Mesenchymal stem cell (in vitro differentiated cells and primary cell): ENCODE data around the gene LARP4. TPM values are rescaled to one million over a fixed set of nuclear protein-coding genes. Genes with fewer than 3 reads are reported as not detected.
A peak's percentile ranks its signal among the peaks of the same experiment; 100 is the strongest.

ENCODE experiments used
- DNase-seq: peaks from one replicate; pipeline ENCODE4 v3.0.0-alpha.2; 2013
- H2AFZ ChIP-seq: one replicate; pipeline ENCODE4 v1.6.1; 2013; ENCODE audit warnings: low read depth, mild to moderate bottlenecking, control low read depth, inconsistent platforms, low read length, moderate library complexity
- H2AK5ac ChIP-seq: 2 replicates; pipeline ENCODE4 v1.6.1; 2013; ENCODE audit warnings: low read length, moderate library complexity, mild to moderate bottlenecking, inconsistent platforms; ENCODE audit not compliant: severe bottlenecking
- H2BK120ac ChIP-seq: one replicate; pipeline ENCODE4 v1.6.1; 2013; ENCODE audit warnings: low read depth, mild to moderate bottlenecking, inconsistent platforms, low read length, moderate library complexity
- H2BK12ac ChIP-seq, 2 experiments: one replicate each; pipeline ENCODE4 v1.6.1; 2013; ENCODE audit warnings: inconsistent platforms in 2 of 2, low read length in 2 of 2, mild to moderate bottlenecking in 2 of 2, moderate library complexity in 2 of 2, control low read depth in 1 of 2
- H2BK15ac ChIP-seq: one replicate; pipeline ENCODE4 v1.6.1; 2013; ENCODE audit warnings: mild to moderate bottlenecking, low read depth, inconsistent platforms; ENCODE audit not compliant: poor library complexity, severe bottlenecking
- H2BK5ac ChIP-seq: 2 replicates; pipeline ENCODE4 v1.6.1; 2013; ENCODE audit warnings: low read depth, mild to moderate bottlenecking, low read length, control low read depth, inconsistent platforms; ENCODE audit not compliant: poor library complexity, severe bottlenecking
- H3K14ac ChIP-seq, 2 experiments: one replicate each; pipeline ENCODE4 v1.6.1; 2013; ENCODE audit warnings: inconsistent platforms in 2 of 2, low read length in 2 of 2, control low read depth in 1 of 2, mild to moderate bottlenecking in 1 of 2, moderate library complexity in 1 of 2
- H3K18ac ChIP-seq, 2 experiments: one replicate each; pipeline ENCODE4 v1.6.1; 2013; ENCODE audit warnings: inconsistent platforms in 2 of 2, low read length in 2 of 2, control low read depth in 1 of 2, low read depth in 1 of 2, mild to moderate bottlenecking in 1 of 2
- H3K23ac ChIP-seq, 2 experiments: one replicate each; pipeline ENCODE4 v1.6.1; 2013; ENCODE audit warnings: inconsistent platforms in 2 of 2, low read length in 2 of 2, mild to moderate bottlenecking in 2 of 2, moderate library complexity in 2 of 2, control low read depth in 1 of 2
- H3K27ac ChIP-seq: 2 replicates; pipeline ENCODE4 v1.5.1; 2013; ENCODE audit warnings: mild to moderate bottlenecking, moderate library complexity, low read length, control low read depth, inconsistent platforms; ENCODE audit not compliant: poor library complexity, severe bottlenecking
- H3K27me3 ChIP-seq, 2 experiments: 2 replicates each; pipeline versions ENCODE4 v1.6.1 to v1.7.0; 2013; ENCODE audit warnings: low read length in 2 of 2, mild to moderate bottlenecking in 2 of 2, moderate library complexity in 2 of 2, control low read depth in 1 of 2, inconsistent platforms in 1 of 2; ENCODE audit not compliant: control insufficient read depth in 1 of 2, insufficient read depth in 1 of 2
- H3K36me3 ChIP-seq, 2 experiments: 2 replicates each; pipeline versions ENCODE4 v1.6.1 to v1.7.0; 2013; ENCODE audit warnings: low read length in 2 of 2, control low read depth in 1 of 2, inconsistent platforms in 1 of 2, low read depth in 1 of 2, mild to moderate bottlenecking in 1 of 2; ENCODE audit not compliant: insufficient read depth in 2 of 2, control insufficient read depth in 1 of 2
- H3K4ac ChIP-seq, 2 experiments: one replicate each; pipeline ENCODE4 v1.6.1; 2013; ENCODE audit warnings: inconsistent platforms in 2 of 2, low read length in 2 of 2, mild to moderate bottlenecking in 2 of 2, moderate library complexity in 2 of 2, control low read depth in 1 of 2, low read depth in 1 of 2
- H3K4me1 ChIP-seq: 2 replicates; pipeline ENCODE4 v1.6.1; 2013; ENCODE audit warnings: low read depth, low read length, control low read depth; ENCODE audit not compliant: control insufficient read depth, insufficient read depth
- H3K4me2 ChIP-seq: 2 replicates; pipeline ENCODE4 v1.6.1; 2013; ENCODE audit warnings: low read length, mild to moderate bottlenecking, inconsistent platforms; ENCODE audit not compliant: poor library complexity, severe bottlenecking
- H3K4me3 ChIP-seq, 2 experiments: 2 replicates each; pipeline versions ENCODE4 v1.5.1 to v1.7.0; 2013; ENCODE audit warnings: low read length in 2 of 2, mild to moderate bottlenecking in 2 of 2, control low read depth in 1 of 2, low read depth in 1 of 2; ENCODE audit not compliant: insufficient read depth in 1 of 2
- H3K79me1 ChIP-seq: replicated peaks from 2 replicates; pipeline ENCODE4 v1.6.1; 2013; ENCODE audit warnings: mild to moderate bottlenecking, control low read depth, low read length, inconsistent platforms; ENCODE audit not compliant: poor library complexity, severe bottlenecking
- H3K9ac ChIP-seq: 2 replicates; pipeline ENCODE4 v1.7.0; 2013; ENCODE audit warnings: mild to moderate bottlenecking, low read length, moderate library complexity
- H3K9me3 ChIP-seq: 2 replicates; pipeline ENCODE4 v1.7.0; 2013; ENCODE audit warnings: mild to moderate bottlenecking, low read length; ENCODE audit not compliant: control insufficient read depth
- H4K8ac ChIP-seq: one replicate; pipeline ENCODE4 v1.6.1; 2013; ENCODE audit warnings: inconsistent platforms, mild to moderate bottlenecking, low read length, moderate library complexity
- H4K91ac ChIP-seq: one replicate; pipeline ENCODE4 v1.6.1; 2013; ENCODE audit warnings: mild to moderate bottlenecking, low read length, inconsistent platforms
- WGBS: methylation state at CpG from one replicate; pipeline ENCODE4 v1.1.7; 2013; ENCODE audit warnings: mixed read lengths; 5-methylcytosine and 5-hydroxymethylcytosine counted together
- polyA plus RNA-seq, 2 experiments: library from polyadenylated mRNA; stranded (reverse); fragments of 200-250 nt; gene quantifications; one replicate each; pipeline ENCODE4 v1.2.3, GENCODE V29; 2013

The LARP4 gene
- polyA plus RNA-seq (2013, experiment 1 of 2), result 25.8 TPM
- 24.0 TPM for polyA plus RNA-seq (2013, experiment 2 of 2)

DNA sequence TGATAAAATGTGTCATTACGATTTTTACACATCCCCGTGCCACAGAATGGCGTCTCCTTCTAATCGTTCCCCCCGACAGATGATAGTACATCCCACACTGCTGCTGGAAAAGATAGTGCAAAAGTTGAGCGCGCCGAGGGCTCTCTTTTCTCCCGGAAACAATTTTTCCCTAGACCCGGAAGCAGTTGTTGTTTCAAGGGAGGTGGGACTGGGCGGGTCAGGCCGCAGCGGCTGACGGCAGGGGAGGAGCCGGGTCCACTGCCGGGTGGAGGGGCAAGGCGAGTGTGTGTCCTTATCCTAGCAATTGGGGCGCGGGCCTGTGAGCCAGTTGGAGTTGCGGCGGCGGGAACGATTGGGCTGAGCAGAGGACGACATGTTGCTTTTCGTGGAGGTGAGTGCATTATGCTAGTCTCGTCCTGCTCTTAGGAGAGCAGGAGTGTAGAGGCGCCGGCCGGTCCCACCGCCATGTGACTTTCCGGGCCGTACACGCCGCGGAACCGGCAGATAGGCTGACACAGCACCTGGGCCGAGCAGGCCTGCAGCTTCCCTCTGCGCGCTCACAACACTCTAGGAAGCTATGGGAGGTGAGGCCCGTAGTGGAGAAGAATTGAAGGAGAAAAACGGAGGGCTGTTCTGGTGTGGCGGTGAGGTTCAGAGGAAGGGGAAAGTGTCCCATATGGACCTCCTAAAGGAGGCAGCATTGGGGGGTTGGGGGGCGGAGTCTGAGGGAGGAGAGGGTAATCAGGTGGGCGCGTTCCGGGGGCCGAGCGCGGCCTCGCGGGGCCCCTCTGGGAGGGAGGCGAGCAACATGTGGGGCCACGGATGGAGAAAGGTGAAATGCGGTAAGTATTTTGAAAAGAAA is at the start of gene LARP4:
Gene LARP4 (plus strand): TSS at position 248 of the 862 bp plus-strand sequence. CDS start 126 bp downstream, at position 374.
- no peak within 1 kb of the TSS for H2BK120ac ChIP-seq
- peak within 1 kb of the TSS in 1 of 2 experiments; percentile 72 for H2BK12ac ChIP-seq

DNA sequence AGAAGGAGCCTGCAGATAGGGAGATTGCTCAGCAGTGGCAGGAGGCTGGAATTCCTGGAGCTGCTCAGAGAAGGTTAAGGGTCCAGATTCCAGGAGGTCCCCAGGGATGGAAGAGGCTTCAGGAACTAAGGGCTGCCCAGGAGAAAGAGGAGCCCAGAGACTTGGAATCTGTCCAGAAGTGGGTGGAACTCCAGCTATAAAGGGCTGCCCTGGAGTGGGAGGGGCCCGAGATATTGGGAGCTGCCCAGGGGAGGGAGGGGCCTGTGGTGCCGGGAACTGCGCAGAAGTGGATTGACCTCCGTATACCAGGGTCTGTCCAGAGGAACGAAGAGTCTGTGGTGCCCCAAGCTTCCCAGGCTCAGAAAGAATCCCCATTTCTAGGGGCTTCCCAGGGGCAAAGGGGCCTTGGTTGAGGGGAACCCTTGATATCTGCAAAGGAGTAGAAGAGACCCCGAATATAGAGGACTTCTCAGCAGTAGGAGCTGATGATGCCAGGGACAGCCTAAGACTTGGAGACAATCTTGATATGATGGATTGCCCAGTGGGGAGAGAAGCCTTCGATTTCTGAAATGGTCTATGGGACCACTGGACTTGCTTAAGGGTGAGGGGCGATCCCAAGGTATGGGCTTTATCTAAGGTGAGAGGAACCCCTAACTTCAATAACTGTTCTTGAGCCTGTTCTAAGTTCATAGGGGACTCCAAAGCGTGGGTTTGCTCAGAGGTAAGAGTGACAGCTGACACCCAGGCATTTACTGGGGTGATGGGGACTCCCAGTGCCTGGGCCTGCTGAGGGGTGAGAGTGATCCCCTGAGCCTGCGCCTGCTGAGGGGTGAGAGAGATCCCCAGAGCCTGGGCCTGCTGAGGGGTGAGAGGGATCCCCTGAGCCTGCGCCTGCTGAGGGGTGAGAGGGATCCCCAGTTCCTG is 49.3 kb upstream of the LARP4 start:
- Histone ChIP-seq H3K18ac (no peak overlapping the region), H3K9ac (no peak overlapping the region), H3K14ac (no peak overlapping the region), H2AFZ (no peak overlapping the region), H2AK5ac (no peak overlapping the region), H3K79me1 (no peaks in the 10 kb centered on the region), H4K8ac (no peak overlapping the region), H3K9me3 (no peaks in the 10 kb centered on the region), H3K27ac (no peak overlapping the region), H2BK15ac (peak overlapping the region; percentile 79), H3K4me1 (no peaks in the 10 kb centered on the region), H3K27me3 (no peaks in the 10 kb centered on the region), H2BK12ac (no peak overlapping the region), H3K23ac (no peak overlapping the region), H2BK5ac (no peak overlapping the region), H2BK120ac (no peak overlapping the region), H3K4ac (no peak overlapping the region), H3K4me3 (no peak overlapping the region), H3K4me2 (no peak overlapping the region), H4K91ac (no peak overlapping the region), H3K36me3 (no peaks in the 10 kb centered on the region)
- 88% methylated on average over 10 of the region's 11 CpGs for WGBS
- DNase-seq, result no peak

More for the DNA sequence above, at the start of gene LARP4:
- Histone ChIP-seq H2AFZ (peak within 1 kb of the TSS; percentile 91), H3K27me3 (no peaks in the 10 kb centered on the region), H4K8ac (peak within 1 kb of the TSS; percentile 48), H3K4ac (peak within 1 kb of the TSS in 1 of 2 experiments; percentile 98), H3K14ac (peak within 1 kb of the TSS in 1 of 2 experiments; percentile 99), H3K36me3 (no peaks in the 10 kb centered on the region), H3K9ac (peak within 1 kb of the TSS; percentile 95), H3K79me1 (no peaks in the 10 kb centered on the region), H2BK5ac (peak within 1 kb of the TSS; percentile 85), H3K9me3 (no peaks in the 10 kb centered on the region), H4K91ac (peak within 1 kb of the TSS; percentile 79), H2AK5ac (no peak within 1 kb of the TSS), H3K18ac (peak within 1 kb of the TSS; percentile 67 to 97), H3K4me1 (peaks cover 7% of the 10 kb centered on the region), H2BK15ac (peak within 1 kb of the TSS; percentile 84), H3K27ac (peak within 1 kb of the TSS; percentile 92), H3K4me3 (peak within 1 kb of the TSS; percentile 91 to 98), H3K4me2 (peak within 1 kb of the TSS; percentile 77), H3K23ac (peak within 1 kb of the TSS in 1 of 2 experiments; percentile 93)
- peak; percentile 97 for DNase-seq
- WGBS, result under 1% methylated on average over 54 of the region's 54 CpGs

GRCh38 chr12:50353404-50353803 is 47.3 kb upstream of the LARP4 start:
- no peak for DNase-seq
- no peaks in the 10 kb centered on the region for H3K79me1 ChIP-seq
- H3K4ac ChIP-seq, result no peak overlapping the region
- H2AK5ac ChIP-seq, result no peak overlapping the region
- H4K8ac ChIP-seq, result peak overlapping the region; percentile 59
- H2BK5ac ChIP-seq, result no peak overlapping the region
- H3K4me3 ChIP-seq, result no peak overlapping the region
- H3K23ac ChIP-seq, result no peak overlapping the region
- no peaks in the 10 kb centered on the region for H3K27me3 ChIP-seq
- no peak overlapping the region for H3K14ac ChIP-seq
- 100% methylated on average over 2 of the region's 3 CpGs for WGBS
- H2BK12ac ChIP-seq, result no peak overlapping the region
- no peak overlapping the region for H2BK120ac ChIP-seq
- H3K27ac ChIP-seq, result no peak overlapping the region
- no peak overlapping the region for H3K18ac ChIP-seq
- no peak overlapping the region for H3K4me2 ChIP-seq
- no peaks in the 10 kb centered on the region for H3K36me3 ChIP-seq
- no peak overlapping the region for H2BK15ac ChIP-seq
- no peaks in the 10 kb centered on the region for H3K4me1 ChIP-seq
- H3K9me3 ChIP-seq, result no peaks in the 10 kb centered on the region
- H4K91ac ChIP-seq, result no peak overlapping the region
- H2AFZ ChIP-seq, result no peak overlapping the region
- H3K9ac ChIP-seq, result no peak overlapping the region
